WI38 (cell line): Measurements from ENCODE around the gene ZNF716.
"Not testable (repeated sequence)": the region's sequence is repeated elsewhere in the genome, so short reads cannot be mapped to it uniquely, and the experiment has no call there.

ENCODE experiments used
- H3K4me3 ChIP-seq: 2 replicates; pipeline ENCODE4 v1.5.1; 2011; ENCODE audit warnings: low read depth, mild to moderate bottlenecking, control low read depth, low read length
- CTCF ChIP-seq: IDR thresholded peaks from 2 replicates; pipeline ENCODE4 v1.5.1; 2012; ENCODE audit warnings: low read depth, mild to moderate bottlenecking, control low read depth, low read length

The ZNF716 gene

DNA sequence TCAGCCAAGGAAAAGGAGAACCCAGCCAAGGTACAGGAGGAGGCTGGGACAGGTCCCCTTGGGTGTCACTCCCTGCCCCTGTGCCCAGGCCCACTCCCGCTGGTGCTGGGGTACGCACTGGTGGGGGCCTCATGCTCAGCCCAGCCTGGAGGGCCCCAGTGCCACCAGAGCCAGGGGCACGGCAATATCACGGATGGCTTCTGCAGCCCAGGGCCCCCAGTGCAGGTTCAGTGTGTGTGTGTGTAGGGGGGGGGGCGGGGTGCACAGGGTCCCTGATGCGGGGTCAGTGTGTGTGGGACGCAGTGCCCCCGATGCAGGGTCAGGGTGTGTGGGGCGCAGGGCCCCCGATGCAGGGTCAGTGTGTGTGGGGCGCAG, 23.4 kb upstream of the ZNF716 start:
- TF ChIP-seq CTCF: no peak
- H3K4me3 ChIP-seq: no peak overlapping the region

- TF ChIP-seq CTCF: no peak
- no peak overlapping the region for H3K4me3 ChIP-seq
Measured at GRCh38 chr7:57427146-57427545, 22.8 kb upstream of the ZNF716 start.

- no peak for TF ChIP-seq CTCF
- H3K4me3 ChIP-seq: no peak overlapping the region
Measured at GRCh38 chr7:57427594-57427993, 22.4 kb upstream of the ZNF716 start.

DNA sequence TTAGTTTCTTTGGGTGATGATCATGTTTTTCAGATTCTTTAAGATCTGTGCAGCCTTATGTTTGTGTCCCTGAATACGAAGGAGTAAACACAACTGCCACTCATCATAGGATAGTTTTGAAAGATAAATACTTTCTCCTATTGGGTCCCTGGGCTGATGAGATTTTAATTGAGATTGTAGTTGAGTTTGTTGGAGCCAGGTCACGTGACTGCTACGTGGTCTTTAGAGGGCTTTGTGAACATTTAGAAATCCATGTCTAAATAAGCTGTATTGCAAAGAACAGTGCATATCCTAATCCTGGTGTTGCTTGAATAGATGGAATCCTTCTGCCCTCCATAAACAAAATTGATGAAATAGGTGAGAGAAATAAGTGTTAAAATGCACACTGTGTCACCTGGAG, 17.4 kb upstream of the ZNF716 start:
- no peak overlapping the region for H3K4me3 ChIP-seq
- no peak for TF ChIP-seq CTCF

GRCh38 chr7:57437581-57437980, 12.4 kb upstream of the ZNF716 start:
- TF ChIP-seq CTCF: no peak
- H3K4me3 ChIP-seq: no peak overlapping the region

DNA sequence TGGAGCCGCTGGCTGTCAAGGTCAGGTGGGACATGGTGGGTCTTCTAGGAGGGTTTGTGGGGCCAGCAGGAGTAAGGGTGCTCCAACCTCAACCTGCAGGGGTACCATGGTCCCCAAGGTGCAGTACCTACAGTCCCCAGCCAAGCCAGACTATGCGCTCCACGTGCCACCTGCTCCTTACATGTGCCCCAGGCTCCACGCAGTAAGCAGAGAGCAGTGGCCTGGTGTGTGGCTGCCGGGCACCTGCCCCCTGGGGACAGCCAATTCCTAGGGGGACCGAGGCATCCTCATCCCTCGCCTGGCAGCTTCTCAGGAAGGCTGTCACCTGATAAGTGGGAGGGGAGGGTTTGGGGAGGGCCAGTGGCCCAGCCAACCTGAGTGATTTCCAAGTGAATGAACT, 11.7 kb upstream of the ZNF716 start:
- no peak for TF ChIP-seq CTCF

DNA sequence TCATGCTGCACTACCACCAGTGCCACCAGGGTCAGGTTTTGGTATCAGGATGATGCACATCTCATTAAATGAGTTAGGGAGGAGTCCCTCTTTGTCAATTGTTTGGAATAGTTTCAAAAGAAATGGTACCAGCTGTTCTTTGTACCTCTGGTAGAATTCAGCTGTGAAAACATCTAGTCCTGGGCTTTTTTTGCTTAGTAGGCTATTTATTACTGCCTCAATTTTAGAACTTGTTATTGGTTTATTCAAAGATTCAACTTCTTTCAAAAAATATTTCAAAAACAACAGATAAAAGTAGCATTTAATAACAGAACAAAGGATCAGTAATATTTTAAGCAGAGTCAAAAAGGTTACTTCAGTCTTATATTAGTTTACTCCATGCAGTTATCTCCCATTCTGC, 6.4 kb upstream of the ZNF716 start:
- H3K4me3 ChIP-seq: no peak overlapping the region
- TF ChIP-seq CTCF: no peak

More for the DNA sequence above, 11.7 kb upstream of the ZNF716 start:
- no peak overlapping the region for H3K4me3 ChIP-seq

GRCh38 chr7:57469186-57469828, 19.3 kb downstream of the ZNF716 start:
- H3K4me3 ChIP-seq: not testable (repeated sequence)

- H3K4me3 ChIP-seq: not testable (repeated sequence)
Measured at GRCh38 chr7:57480304-57480703, 30.3 kb downstream of the ZNF716 start.

DNA sequence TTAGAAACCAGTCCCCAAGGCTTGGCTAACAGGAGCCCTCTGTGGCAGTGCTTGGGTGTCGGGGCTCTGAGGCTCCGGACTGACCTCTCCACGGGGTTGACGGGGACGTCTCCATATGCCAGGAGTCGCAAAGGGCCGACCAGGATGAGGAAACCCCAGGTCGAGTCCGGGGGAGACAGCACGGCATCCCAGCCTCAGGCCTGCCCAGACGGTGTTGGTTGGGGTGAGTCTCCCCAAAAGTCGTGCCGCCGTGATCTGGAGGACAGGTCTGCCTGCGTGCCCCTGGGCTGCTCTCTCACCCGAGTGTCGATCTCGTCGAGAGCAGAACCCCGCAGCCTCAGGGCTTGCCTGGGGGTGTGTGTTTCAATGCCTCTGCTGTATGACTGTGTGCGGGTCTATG, 35.0 kb downstream of the ZNF716 start:
- H3K4me3 ChIP-seq: not testable (repeated sequence)
